Endothelial cell (in vitro differentiated cells): Measurements from ENCODE around the gene MYO16. TPM values are rescaled to one million over a fixed set of nuclear protein-coding genes. Genes with fewer than 3 reads are reported as not detected.

Source experiments
- DNase-seq: peaks from one replicate; pipeline ENCODE4 v3.0.0; 2021; ENCODE audit warnings: low spot score
- H3K27ac Mint-ChIP-seq: one replicate; pipeline ENCODE4 v1.8.0; 2021; ENCODE audit warnings: mixed read lengths, inconsistent platforms; ENCODE audit not compliant: unreplicated experiment
- H3K27me3 Mint-ChIP-seq: one replicate; pipeline ENCODE4 v1.8.0; 2021; ENCODE audit warnings: mild to moderate bottlenecking, moderate library complexity, mixed read lengths, inconsistent platforms; ENCODE audit not compliant: unreplicated experiment
- H3K36me3 Mint-ChIP-seq: one replicate; pipeline ENCODE4 v1.8.0; 2021; ENCODE audit warnings: mild to moderate bottlenecking, low read depth, mixed read lengths, inconsistent platforms; ENCODE audit not compliant: unreplicated experiment
- H3K4me1 Mint-ChIP-seq: one replicate; pipeline ENCODE4 v1.8.0; 2021; ENCODE audit warnings: mild to moderate bottlenecking, mixed read lengths, inconsistent platforms; ENCODE audit not compliant: unreplicated experiment
- H3K4me3 Mint-ChIP-seq: one replicate; pipeline ENCODE4 v1.8.0; 2021; ENCODE audit warnings: mild to moderate bottlenecking, mixed read lengths, inconsistent platforms; ENCODE audit not compliant: unreplicated experiment
- H3K9me3 Mint-ChIP-seq: one replicate; pipeline ENCODE4 v1.8.0; 2021; ENCODE audit warnings: mixed read lengths, inconsistent platforms; ENCODE audit not compliant: unreplicated experiment
- total RNA-seq: library from RNA; stranded (reverse); fragmentation: NEBNext Ultra II Directional; extraction: Animal tissue kit (Norgen Biotek cat#: 25700); gene quantifications from one replicate; pipeline ENCODE4 v1.2.1, GENCODE V29; 2021; ENCODE audit not compliant: unreplicated experiment
- TF ChIP-seq, protein P1 (sequence below): fragments of 200-600 bp; sonication (generic); IDR thresholded peaks from one replicate; pipeline ENCODE4 v1.5.0; 2021; ENCODE audit warnings: antibody characterized with exemption; ENCODE audit not compliant: unreplicated experiment

MYO16 gene
- total RNA-seq, 1 donor from 2014 or later = 1.4 TPM

DNA sequence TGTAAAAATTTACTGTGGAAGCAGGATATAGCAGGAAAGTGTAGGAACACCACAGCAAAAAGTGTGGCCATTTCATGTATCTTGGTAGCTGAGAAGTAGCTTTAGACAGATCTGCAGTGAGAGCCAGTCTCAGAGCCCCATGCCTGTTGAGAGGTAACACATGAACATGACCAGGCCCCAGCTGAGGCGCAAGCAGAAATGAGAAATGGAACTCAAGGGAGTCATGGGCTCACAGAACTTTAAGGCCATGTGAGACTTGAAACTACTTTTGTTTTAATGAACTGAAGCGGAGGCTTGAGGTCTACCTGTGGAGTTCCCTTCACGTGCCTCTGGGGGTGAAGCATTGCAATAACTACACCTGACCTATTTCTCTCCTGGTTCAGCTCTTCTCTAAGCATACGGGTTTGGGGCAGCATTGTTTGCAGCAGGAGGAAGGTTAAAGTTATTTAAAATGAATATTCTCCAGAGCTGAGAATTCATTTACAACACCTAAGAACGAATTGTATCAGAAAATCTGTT, 3.3 kb downstream of the MYO16 start:
- TF ChIP-seq, protein P1, sequence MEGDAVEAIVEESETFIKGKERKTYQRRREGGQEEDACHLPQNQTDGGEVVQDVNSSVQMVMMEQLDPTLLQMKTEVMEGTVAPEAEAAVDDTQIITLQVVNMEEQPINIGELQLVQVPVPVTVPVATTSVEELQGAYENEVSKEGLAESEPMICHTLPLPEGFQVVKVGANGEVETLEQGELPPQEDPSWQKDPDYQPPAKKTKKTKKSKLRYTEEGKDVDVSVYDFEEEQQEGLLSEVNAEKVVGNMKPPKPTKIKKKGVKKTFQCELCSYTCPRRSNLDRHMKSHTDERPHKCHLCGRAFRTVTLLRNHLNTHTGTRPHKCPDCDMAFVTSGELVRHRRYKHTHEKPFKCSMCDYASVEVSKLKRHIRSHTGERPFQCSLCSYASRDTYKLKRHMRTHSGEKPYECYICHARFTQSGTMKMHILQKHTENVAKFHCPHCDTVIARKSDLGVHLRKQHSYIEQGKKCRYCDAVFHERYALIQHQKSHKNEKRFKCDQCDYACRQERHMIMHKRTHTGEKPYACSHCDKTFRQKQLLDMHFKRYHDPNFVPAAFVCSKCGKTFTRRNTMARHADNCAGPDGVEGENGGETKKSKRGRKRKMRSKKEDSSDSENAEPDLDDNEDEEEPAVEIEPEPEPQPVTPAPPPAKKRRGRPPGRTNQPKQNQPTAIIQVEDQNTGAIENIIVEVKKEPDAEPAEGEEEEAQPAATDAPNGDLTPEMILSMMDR = no peak
- no peak for DNase-seq
- Mint-ChIP-seq H3K27ac (no peak overlapping the region), H3K4me1 (no peaks in the 10 kb centered on the region), H3K36me3 (no peaks in the 10 kb centered on the region), H3K4me3 (no peak overlapping the region), H3K27me3 (peaks cover 3% of the 10 kb centered on the region), H3K9me3 (no peaks in the 10 kb centered on the region)

DNA sequence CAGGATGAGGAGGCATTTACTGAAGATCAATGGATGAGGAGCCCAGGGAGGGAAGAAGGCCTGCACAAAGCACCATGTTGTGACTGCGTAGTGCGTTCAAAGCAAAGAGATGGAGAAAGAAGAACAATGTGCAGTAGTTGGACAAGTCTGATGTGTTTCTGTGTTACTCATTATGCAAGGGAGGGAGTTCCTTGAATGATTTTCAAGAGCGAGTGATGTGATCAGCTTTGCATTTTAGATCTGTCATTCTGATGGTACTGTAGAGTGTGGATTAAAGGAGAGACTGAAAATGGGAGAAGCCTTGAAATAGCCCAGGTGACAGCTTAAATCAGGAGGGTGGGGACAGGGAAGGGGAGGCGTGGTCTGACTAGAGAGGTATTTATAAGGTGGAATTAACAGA, 9.5 kb downstream of the MYO16 start:
- no peak overlapping the region for H3K27ac Mint-ChIP-seq

GRCh38 chr13:108643646-108644353, 14.4 kb downstream of the MYO16 start:
- Mint-ChIP-seq H3K36me3 (no peaks in the 10 kb centered on the region), H3K27ac (no peak overlapping the region), H3K4me1 (no peaks in the 10 kb centered on the region), H3K27me3 (no peaks in the 10 kb centered on the region), H3K4me3 (no peak overlapping the region), H3K9me3 (no peaks in the 10 kb centered on the region)
- TF ChIP-seq, protein P1 = no peak
- DNase-seq = no peak

More for the DNA sequence above, 9.5 kb downstream of the MYO16 start:
- TF ChIP-seq, protein P1 = no peak
- H3K4me3 Mint-ChIP-seq = no peak overlapping the region
- H3K36me3 Mint-ChIP-seq = no peaks in the 10 kb centered on the region
- H3K4me1 Mint-ChIP-seq = no peaks in the 10 kb centered on the region
- peaks cover 2% of the 10 kb centered on the region for H3K27me3 Mint-ChIP-seq
- no peak for DNase-seq
- H3K9me3 Mint-ChIP-seq = no peaks in the 10 kb centered on the region

DNA sequence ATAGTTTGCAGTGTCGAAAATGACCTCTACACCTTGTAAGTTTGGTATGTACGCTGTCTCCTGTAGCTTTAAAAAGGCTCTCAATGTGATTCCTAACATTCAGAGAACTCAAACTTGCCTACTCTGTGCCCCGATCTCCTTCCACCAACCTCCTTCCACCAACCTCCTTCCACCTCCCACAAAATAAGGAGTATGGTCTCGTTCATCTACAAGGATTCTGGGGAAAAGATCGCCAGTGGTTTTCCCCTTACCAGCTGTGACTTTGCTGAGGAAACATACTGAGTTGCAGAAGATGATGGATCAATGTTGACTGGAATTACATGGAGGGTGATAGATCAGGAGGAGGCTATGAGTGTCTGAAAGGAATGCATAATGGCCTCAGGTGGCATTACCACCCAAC, 16.0 kb downstream of the MYO16 start:
- Mint-ChIP-seq H3K27me3 (no peaks in the 10 kb centered on the region), H3K27ac (no peak overlapping the region), H3K36me3 (no peaks in the 10 kb centered on the region), H3K4me3 (no peak overlapping the region), H3K9me3 (no peaks in the 10 kb centered on the region), H3K4me1 (no peaks in the 10 kb centered on the region)
- no peak for DNase-seq
- TF ChIP-seq, protein P1 = no peak

- H3K36me3 Mint-ChIP-seq = no peaks in the 10 kb centered on the region
- no peak overlapping the region for H3K27ac Mint-ChIP-seq
- H3K27me3 Mint-ChIP-seq = no peaks in the 10 kb centered on the region
- H3K9me3 Mint-ChIP-seq = no peaks in the 10 kb centered on the region
- H3K4me3 Mint-ChIP-seq = no peak overlapping the region
- DNase-seq = no peak
- TF ChIP-seq, protein P1 = no peak
- H3K4me1 Mint-ChIP-seq = no peaks in the 10 kb centered on the region
These were observed 20.9 kb downstream of the MYO16 start for GRCh38 chr13:108650271-108650670.
